Hepatocyte (in vitro differentiated cells): ENCODE results near the gene MROH2A.

Source experiments
- EZH2 ChIP-seq: fragments of 200-600 bp; sonication (generic); IDR thresholded peaks from 2 replicates; pipeline ENCODE4 v1.6.1; 2016; ENCODE audit warnings: antibody characterized with exemption, mild to moderate bottlenecking, borderline replicate concordance
- TF ChIP-seq, protein P1 (sequence below): fragments of 200-600 bp; sonication (generic); IDR thresholded peaks from 2 replicates; pipeline ENCODE4 v1.5.1; 2016; ENCODE audit warnings: antibody characterized with exemption, mild to moderate bottlenecking; ENCODE audit not compliant: poor library complexity

DNA sequence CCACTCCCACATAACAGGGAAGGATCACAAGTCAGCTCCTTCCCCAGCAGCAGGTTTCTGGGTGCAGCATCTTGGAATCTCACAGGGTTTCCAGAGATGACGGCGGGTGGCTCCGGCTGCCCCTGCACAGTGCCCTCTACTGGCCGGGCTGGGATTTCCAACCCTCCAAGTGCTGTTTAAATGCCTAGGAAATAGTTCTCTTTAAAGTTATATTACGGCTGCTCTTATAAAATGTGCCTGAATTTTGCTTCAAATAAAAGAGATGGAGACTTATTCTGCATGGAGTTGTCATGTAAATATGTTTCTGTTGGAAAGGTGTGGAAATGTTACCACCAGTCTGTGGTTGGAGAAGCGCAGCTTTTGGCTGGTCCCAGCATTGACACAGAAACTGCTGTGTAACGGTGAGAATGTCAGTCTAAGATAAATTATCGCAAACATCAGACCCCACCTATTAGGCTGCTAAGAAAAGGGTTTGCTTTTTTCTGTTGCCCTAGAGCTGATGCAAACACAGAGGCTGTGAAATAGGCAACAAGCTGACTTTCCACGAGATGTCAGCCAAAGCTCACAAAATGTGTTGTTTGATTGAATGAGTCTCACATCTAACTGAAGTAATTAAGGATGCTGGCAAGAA is 79.5 kb downstream of the MROH2A start:
- TF ChIP-seq, protein P1, sequence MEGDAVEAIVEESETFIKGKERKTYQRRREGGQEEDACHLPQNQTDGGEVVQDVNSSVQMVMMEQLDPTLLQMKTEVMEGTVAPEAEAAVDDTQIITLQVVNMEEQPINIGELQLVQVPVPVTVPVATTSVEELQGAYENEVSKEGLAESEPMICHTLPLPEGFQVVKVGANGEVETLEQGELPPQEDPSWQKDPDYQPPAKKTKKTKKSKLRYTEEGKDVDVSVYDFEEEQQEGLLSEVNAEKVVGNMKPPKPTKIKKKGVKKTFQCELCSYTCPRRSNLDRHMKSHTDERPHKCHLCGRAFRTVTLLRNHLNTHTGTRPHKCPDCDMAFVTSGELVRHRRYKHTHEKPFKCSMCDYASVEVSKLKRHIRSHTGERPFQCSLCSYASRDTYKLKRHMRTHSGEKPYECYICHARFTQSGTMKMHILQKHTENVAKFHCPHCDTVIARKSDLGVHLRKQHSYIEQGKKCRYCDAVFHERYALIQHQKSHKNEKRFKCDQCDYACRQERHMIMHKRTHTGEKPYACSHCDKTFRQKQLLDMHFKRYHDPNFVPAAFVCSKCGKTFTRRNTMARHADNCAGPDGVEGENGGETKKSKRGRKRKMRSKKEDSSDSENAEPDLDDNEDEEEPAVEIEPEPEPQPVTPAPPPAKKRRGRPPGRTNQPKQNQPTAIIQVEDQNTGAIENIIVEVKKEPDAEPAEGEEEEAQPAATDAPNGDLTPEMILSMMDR = peak; percentile 52
- no peak for TF ChIP-seq EZH2
